T-helper 17 cell (primary cell): ENCODE results near the gene TBC1D22A. TPM values are rescaled to one million over a fixed set of nuclear protein-coding genes. Genes with fewer than 3 reads are reported as not detected.
A peak's percentile ranks its signal among the peaks of the same experiment; 100 is the strongest.

Experiments used
- ATAC-seq: fragments of 150-1000 bp; cut with Tn5 transposase; 2 replicates; pipeline ENCODE4 v1.10.0; 2021; ENCODE audit warnings: mild to moderate bottlenecking, moderate library complexity
- DNase-seq, 3 donors: peaks; one replicate each; pipeline versions ENCODE4 v3.0.0 to v3.0.0-alpha.2; 2020 to 2021
- H3K9me3 ChIP-seq: one replicate; pipeline ENCODE4 v1.7.0; 2013; ENCODE audit warnings: low read length, mild to moderate bottlenecking; ENCODE audit not compliant: control insufficient read depth, poor library complexity, severe bottlenecking
- H3K27ac Mint-ChIP-seq: one replicate; pipeline ENCODE4 v1.8.0; 2022; ENCODE audit warnings: mild to moderate bottlenecking, moderate library complexity, mixed read lengths
- H3K27me3 Mint-ChIP-seq: one replicate; pipeline ENCODE4 v1.8.0; 2022; ENCODE audit warnings: mixed read lengths
- H3K36me3 Mint-ChIP-seq: one replicate; pipeline ENCODE4 v1.8.0; 2022; ENCODE audit warnings: low read depth, mixed read lengths
- H3K4me1 Mint-ChIP-seq: one replicate; pipeline ENCODE4 v1.8.0; 2022; ENCODE audit warnings: mild to moderate bottlenecking, mixed read lengths
- H3K4me3 Mint-ChIP-seq: one replicate; pipeline ENCODE4 v1.8.0; 2022; ENCODE audit warnings: mild to moderate bottlenecking, moderate library complexity, mixed read lengths
- total RNA-seq, 4 donors: library from RNA in 2 of 4; stranded (reverse) in 2 of 4; gene quantifications; one replicate each; pipeline ENCODE4 v1.2.3 and lab custom pipeline; 2022 to 2026

TBC1D22A gene
- total RNA-seq, 2 donors from 2014 or later = 42.1 to 43.8 TPM

DNA sequence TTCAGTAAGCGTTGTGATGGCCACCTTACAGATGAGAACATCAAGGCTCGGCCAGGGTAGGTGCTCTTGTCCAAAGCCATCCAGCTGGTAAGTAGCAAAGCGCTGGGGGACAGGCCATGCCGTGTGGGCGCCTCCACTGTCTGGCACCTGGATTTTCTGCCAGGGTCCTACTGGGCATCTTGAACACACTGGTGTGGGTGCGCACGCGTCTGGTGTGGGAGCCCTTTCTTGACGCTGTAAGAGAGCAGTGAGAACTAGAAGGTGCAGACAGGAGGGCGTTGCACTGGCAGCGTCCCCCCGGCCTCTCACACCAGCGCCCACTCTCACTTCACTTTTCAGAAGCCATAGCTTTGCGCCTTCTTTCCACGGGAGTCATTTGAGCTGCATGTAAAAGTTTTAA is 296.6 kb downstream of the TBC1D22A start:
- H3K9me3 ChIP-seq = no peaks in the 10 kb centered on the region
- Mint-ChIP-seq H3K36me3 (peaks cover 10% of the 10 kb centered on the region), H3K4me1 (peaks cover 24% of the 10 kb centered on the region), H3K27me3 (no peaks in the 10 kb centered on the region), H3K4me3 (no peak overlapping the region), H3K27ac (peak overlapping the region; percentile 6)
- no peak for ATAC-seq
- DNase-seq = no peak

DNA sequence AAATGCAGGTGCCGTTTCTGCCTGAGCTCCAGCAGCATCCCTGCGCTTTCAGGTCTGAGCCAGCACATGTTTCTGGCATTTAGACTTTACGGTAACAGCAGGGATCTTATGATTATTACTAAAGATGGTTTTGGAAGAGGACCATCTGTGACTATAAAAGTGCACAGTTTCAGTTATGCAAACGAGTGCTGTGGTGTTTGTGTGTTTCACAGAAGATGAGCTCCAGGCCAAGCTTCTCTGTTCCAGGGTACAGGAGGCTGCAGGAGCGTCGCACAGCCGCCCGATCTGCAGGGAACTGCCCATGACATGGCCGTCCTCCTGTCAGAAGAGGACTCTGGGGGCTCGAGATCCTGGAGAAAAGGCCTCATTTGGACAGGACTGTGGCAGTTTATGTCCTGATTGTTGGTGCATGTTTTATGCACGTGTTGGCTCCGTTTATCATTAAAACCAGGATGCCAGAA is 297.3 kb downstream of the TBC1D22A start:
- no peak overlapping the region for H3K27ac Mint-ChIP-seq
- H3K27me3 Mint-ChIP-seq = no peaks in the 10 kb centered on the region
- H3K4me3 Mint-ChIP-seq = no peak overlapping the region
- H3K9me3 ChIP-seq = no peaks in the 10 kb centered on the region
- peaks cover 25% of the 10 kb centered on the region for H3K4me1 Mint-ChIP-seq
- no peak for ATAC-seq
- H3K36me3 Mint-ChIP-seq = peaks cover 10% of the 10 kb centered on the region
- DNase-seq = no peak

DNA sequence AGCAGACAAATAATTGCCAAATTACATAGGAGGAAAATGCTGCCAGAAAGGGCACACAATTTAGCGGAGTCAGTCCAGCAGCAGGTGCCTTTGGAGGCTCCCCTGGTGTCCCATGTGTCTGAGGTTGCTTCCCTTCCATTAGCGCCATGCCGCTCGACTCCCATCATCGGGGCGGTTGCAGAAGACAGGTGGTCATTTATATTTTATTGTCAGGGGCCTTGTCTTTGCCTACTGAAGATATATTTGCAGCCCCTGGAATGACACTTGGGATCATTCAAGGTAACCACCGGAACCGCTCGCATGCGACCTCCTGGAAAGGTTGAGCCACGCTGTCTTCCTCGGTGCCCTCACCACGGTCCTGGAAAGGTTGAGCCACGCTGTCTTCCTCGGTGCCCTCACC is 298.3 kb downstream of the TBC1D22A start:
- ATAC-seq (no peak), DNase-seq (no peak)
- Mint-ChIP-seq H3K27ac (no peak overlapping the region), H3K4me3 (no peak overlapping the region), H3K36me3 (peaks cover 8% of the 10 kb centered on the region), H3K27me3 (no peaks in the 10 kb centered on the region), H3K4me1 (peaks cover 23% of the 10 kb centered on the region)
- H3K9me3 ChIP-seq = no peaks in the 10 kb centered on the region

DNA sequence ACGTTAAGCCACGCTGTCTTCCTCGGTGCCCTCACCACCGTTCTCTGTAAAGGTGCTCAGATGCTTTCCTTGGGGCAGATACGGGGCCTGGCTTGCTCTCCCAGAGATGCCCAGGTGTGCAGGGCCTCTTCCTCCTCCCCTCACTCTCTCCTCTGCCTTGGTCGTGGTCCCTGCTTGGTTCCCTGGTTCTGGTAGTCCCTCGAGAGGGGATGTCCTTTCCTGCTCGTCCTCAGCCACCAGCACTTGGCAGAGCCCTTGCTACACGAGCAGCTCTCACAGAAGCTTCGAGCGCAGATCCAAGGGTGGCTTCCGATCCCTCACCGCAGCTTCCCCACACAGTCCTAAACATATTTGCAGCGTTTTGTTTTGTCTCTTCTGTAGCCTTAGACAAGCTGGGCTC is 298.8 kb downstream of the TBC1D22A start:
- Mint-ChIP-seq H3K27me3 (no peaks in the 10 kb centered on the region), H3K4me3 (no peak overlapping the region), H3K27ac (no peak overlapping the region), H3K4me1 (peaks cover 27% of the 10 kb centered on the region), H3K36me3 (peaks cover 8% of the 10 kb centered on the region)
- DNase-seq = no peak
- ATAC-seq = no peak
- no peaks in the 10 kb centered on the region for H3K9me3 ChIP-seq

DNA sequence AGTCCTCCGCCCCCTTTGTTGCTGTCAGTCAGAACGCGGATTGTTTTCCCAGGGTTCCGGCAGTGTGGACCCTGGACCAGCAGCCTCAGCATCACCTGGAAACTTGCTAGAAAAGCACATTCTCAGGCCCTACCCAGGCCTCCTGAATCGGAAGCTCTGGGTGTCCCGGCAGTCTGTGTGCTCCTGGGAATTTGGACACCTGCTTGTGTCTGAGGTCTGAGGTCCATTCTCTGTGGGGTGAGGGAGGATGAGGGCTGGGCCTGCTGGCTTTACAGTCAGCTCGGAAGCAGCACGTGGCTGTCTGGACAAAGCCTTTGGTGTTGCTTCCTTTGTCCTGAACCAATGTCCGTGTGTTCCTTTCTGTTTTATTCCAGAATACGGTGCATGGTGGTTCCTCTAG is 299.7 kb downstream of the TBC1D22A start:
- Mint-ChIP-seq H3K4me1 (peaks cover 27% of the 10 kb centered on the region), H3K27ac (no peak overlapping the region), H3K4me3 (no peak overlapping the region), H3K36me3 (peaks cover 8% of the 10 kb centered on the region), H3K27me3 (no peaks in the 10 kb centered on the region)
- ATAC-seq = no peak
- DNase-seq = no peak
- H3K9me3 ChIP-seq = no peaks in the 10 kb centered on the region

DNA sequence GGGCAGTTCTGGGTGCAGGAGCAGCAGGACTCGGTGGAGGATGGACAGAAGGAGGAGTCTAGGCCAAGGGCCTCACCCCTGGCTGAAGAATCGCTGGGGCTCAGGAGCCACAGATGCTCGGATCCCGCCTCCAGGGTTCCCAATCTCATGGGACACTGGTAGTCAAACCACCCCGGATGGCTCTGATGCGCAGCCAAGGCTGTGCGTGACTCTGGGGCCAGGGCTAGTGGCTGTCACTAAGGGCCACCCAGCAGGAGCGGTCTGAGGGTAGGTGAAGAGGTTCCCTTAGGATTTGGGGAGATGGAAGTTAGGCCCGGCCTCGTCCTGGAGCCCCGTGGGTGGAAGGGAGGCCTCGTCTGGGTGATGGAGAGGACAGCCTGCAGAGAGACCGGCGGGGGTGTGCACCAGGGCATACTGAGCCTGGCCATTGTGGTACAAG is 300.6 kb downstream of the TBC1D22A start:
- H3K9me3 ChIP-seq = no peaks in the 10 kb centered on the region
- no peak for ATAC-seq
- Mint-ChIP-seq H3K4me3 (no peak overlapping the region), H3K27ac (no peak overlapping the region), H3K27me3 (no peaks in the 10 kb centered on the region), H3K4me1 (peaks cover 32% of the 10 kb centered on the region), H3K36me3 (peaks cover 8% of the 10 kb centered on the region)
- DNase-seq = no peak

DNA sequence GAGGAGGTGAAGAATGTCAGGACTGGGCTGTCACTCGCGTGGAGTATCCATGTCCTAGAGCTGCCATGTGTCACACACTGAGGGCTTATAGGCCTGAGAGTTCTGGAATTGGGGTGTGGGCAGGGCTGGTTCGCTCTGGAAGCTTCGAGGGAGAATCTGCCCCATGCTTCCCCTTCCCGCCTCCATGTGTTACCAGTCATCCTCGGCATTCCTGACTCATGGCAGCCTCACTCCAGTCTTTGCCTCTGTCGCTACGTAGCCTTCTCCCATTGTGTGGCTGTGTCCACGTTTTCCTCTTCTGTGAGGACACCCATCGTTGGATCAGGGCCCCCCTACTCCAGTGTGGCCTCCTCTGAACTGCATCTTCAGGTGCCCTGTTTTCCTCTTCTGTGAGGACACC is 301.2 kb downstream of the TBC1D22A start:
- no peaks in the 10 kb centered on the region for H3K9me3 ChIP-seq
- H3K4me1 Mint-ChIP-seq = peaks cover 28% of the 10 kb centered on the region
- no peaks in the 10 kb centered on the region for H3K27me3 Mint-ChIP-seq
- DNase-seq = no peak
- peaks cover 8% of the 10 kb centered on the region for H3K36me3 Mint-ChIP-seq
- H3K4me3 Mint-ChIP-seq = no peak overlapping the region
- no peak overlapping the region for H3K27ac Mint-ChIP-seq
- no peak for ATAC-seq

DNA sequence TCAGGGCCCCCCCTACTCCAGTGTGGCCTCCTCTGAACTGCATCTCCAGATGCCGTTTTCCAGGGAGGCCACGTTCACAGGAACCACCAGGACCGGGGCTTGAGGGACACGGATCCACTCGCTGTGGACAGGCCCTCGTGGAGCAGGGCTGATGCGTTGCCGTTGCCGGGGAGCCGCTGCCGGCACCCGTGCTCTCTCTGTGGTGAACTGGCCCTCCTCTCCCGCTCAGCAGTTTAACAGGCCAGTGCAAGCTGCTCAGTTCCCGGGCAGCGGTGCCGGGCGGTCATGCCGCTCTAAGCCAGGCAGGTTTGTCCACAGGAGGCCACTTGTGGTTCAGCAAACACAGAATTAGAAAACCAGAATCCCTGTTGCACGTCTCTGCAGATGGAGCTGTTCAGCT is 301.6 kb downstream of the TBC1D22A start:
- Mint-ChIP-seq H3K27ac (no peak overlapping the region), H3K36me3 (peaks cover 8% of the 10 kb centered on the region), H3K4me1 (peaks cover 28% of the 10 kb centered on the region), H3K27me3 (no peaks in the 10 kb centered on the region), H3K4me3 (no peak overlapping the region)
- ATAC-seq (no peak), DNase-seq (no peak)
- H3K9me3 ChIP-seq = no peaks in the 10 kb centered on the region

DNA sequence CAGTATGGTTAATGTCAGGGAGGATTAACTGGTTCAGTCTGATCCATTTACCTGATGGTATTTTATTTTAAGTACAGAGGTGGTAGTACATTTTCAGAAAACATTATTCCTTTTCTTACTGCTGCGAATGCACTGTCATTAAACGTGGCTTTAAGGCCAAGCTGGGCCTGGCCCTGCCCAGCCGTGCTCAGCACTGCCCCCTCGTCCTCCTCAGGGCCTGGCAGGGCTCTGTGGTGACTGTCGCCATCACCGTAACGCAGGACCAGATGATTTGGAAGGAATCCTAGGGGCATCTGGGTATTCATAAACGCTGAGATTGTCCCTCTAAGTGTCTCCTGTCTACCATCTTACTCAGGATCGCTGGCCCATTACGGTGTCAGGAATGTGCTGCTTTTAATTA is 302.0 kb downstream of the TBC1D22A start:
- Mint-ChIP-seq H3K36me3 (peaks cover 8% of the 10 kb centered on the region), H3K4me1 (peaks cover 28% of the 10 kb centered on the region), H3K27ac (peak overlapping the region; percentile 60), H3K4me3 (no peak overlapping the region), H3K27me3 (no peaks in the 10 kb centered on the region)
- no peak for ATAC-seq
- H3K9me3 ChIP-seq = no peaks in the 10 kb centered on the region
- DNase-seq = no peak

DNA sequence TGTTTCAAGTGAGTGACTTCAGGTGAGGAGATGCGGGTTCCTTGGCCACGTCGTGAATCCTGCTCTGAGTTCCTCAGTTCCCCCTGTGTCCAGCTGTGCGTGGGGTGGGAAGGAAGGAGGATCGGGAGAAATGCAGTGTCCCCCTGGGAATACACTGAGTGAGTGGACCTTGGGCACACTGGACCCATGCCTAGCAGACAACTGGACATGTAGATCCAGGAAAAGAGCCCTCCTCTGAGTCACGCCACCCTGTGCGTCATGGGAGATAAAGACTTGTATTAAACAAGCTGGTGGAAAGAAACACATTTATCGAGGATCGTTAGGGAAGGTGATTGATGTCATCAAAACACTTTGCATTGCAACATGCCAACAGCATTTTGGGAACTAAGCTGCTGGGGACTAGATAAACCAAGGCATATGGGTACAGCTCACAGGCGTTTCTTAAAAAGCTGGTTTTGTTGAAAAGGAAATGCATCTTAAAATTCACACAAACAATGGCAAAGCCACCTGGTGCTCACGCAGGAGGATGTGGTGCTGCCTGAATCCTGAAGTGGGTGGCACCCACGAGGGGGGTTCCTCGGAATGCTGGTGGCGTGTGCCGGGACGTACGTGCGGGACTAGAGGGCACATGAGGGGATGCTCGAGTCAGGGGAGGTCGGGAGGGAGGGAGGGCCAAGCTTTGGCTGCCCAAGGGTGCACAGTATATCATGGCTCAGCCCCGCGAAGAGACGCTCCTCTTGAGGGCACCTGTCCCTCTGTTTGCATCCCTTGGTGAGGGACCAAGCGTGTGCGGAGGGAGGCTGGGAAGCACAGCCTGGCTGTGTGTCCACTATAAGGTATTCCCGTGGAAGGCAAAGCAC is 303.5 kb downstream of the TBC1D22A start:
- Mint-ChIP-seq H3K27ac (peak overlapping the region; percentile 60), H3K36me3 (peaks cover 8% of the 10 kb centered on the region), H3K4me1 (peaks cover 28% of the 10 kb centered on the region), H3K4me3 (no peak overlapping the region), H3K27me3 (no peaks in the 10 kb centered on the region)
- ATAC-seq (no peak), DNase-seq (no peak)
- H3K9me3 ChIP-seq = no peaks in the 10 kb centered on the region

DNA sequence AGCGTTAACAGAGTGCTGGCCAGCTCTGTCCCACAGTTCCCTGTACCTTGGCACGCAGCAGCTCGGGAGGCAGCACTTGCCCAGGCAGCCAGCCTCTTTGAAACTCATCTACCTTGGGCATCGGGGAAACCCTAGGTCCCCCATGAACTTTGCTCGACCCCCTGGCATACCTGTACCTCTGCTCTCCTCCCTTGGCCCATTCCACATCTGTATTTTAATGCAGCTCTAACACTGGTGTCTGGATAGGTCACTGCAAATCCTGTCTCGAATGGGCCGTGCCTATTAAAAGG is 304.1 kb downstream of the TBC1D22A start:
- ATAC-seq = no peak

DNA sequence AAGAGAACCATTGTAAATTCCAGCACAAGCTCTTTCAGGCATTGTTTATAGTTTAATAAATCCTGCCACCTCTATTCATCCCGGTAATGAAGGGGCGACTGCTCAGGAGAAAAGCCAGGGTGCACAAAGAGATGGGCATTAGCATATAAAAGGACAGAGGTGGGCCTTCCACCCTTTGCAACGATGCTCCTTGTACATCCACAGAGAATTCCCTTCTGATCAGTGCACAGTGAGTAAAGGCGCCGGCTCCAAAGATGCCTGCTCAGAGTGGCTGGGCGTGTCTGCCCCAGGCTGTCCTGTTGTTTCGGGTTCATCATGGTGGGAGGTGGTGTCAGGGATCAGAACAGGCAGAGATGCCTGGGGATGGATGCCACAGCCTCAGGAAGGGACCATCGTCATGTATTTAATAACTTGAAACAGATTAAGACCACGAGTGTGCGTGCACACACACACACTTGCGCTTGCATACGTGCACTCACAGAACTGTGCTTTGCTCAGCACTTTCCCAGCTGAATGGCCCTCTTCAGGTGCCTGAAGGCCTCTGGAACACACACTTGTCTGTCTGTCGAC is 305.0 kb downstream of the TBC1D22A start:
- DNase-seq = no peak
- H3K4me3 Mint-ChIP-seq = no peak overlapping the region
- no peak for ATAC-seq
- no peak overlapping the region for H3K27ac Mint-ChIP-seq
- H3K27me3 Mint-ChIP-seq = no peaks in the 10 kb centered on the region
- H3K4me1 Mint-ChIP-seq = peaks cover 23% of the 10 kb centered on the region
- no peaks in the 10 kb centered on the region for H3K9me3 ChIP-seq
- peaks cover 2% of the 10 kb centered on the region for H3K36me3 Mint-ChIP-seq

More for the DNA sequence above, 304.1 kb downstream of the TBC1D22A start:
- H3K9me3 ChIP-seq = no peaks in the 10 kb centered on the region
- H3K36me3 Mint-ChIP-seq = peaks cover 2% of the 10 kb centered on the region
- no peak for DNase-seq
- H3K27ac Mint-ChIP-seq = no peak overlapping the region
- no peak overlapping the region for H3K4me3 Mint-ChIP-seq
- no peaks in the 10 kb centered on the region for H3K27me3 Mint-ChIP-seq
- peaks cover 23% of the 10 kb centered on the region for H3K4me1 Mint-ChIP-seq

DNA sequence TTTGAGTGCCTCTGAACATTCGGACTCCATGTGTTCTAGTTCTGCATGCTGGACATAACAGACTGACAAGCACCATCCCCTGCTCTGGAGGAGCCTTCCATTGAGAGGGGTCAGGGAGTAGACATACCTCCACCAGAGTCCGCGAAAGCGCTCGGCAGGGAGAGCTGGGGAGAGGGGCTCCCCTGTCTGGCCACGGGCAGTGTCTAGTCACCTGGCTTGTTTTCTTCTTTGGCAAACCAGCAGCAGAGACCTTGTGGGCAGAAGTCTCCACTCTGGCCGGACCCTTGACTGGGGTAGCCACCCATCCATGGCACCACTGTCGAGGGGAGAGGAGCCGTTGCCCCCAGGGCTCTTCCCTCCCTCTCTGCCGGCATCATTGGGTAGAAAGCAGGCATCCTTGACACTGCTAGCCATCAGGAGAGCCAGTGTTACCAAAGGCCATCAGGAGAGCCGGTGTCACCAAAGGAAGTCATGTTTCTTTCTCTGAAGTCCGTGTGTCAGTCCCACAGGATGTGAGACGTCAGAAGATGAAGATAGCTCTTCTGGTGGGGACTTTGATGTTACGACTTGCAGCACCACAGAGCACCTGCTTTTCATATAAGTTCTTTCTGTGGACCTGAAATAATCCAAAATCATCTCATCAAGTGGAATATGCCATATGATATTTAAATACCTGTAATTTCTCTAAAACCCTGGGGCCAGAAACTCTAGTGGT is 305.6 kb downstream of the TBC1D22A start:
- ATAC-seq = no peak
- Mint-ChIP-seq H3K4me3 (no peak overlapping the region), H3K4me1 (peaks cover 20% of the 10 kb centered on the region), H3K27ac (no peak overlapping the region), H3K36me3 (no peaks in the 10 kb centered on the region), H3K27me3 (no peaks in the 10 kb centered on the region)
- DNase-seq = no peak
- no peaks in the 10 kb centered on the region for H3K9me3 ChIP-seq
